ENCODE data around the gene SH3RF2.
"Not testable (repeated sequence)": the region's sequence is repeated elsewhere in the genome, so short reads cannot be mapped to it uniquely, and the experiment has no call there.

Gene SH3RF2

GRCh38 chr5:145948921-145949320 lies 12.5 kb downstream of the SH3RF2 start:
- H3K4me3 Mint-ChIP-seq, result no peak overlapping the region
- intact Hi-C loops (cut with micrococcal nuclease), result no loop called here
- no peaks in the 10 kb centered on the region for H3K36me3 Mint-ChIP-seq (ENCODE audit: low read depth)
- peaks cover under 1% of the 10 kb centered on the region for H3K4me1 Mint-ChIP-seq (ENCODE audit: low read depth)
- no peaks in the 10 kb centered on the region for H3K9me3 Mint-ChIP-seq
- peaks cover 60% of the 10 kb centered on the region for H3K27me3 Mint-ChIP-seq
- H3K27ac Mint-ChIP-seq, result no peak overlapping the region

GRCh38 chr5:145949474-145949873 lies 13.1 kb downstream of the SH3RF2 start:
- H3K4me3 Mint-ChIP-seq, result no peak overlapping the region
- H3K9me3 Mint-ChIP-seq, result no peaks in the 10 kb centered on the region
- H3K27me3 Mint-ChIP-seq, result peaks cover 58% of the 10 kb centered on the region
- intact Hi-C loops (cut with micrococcal nuclease), result no loop called here
- no peak overlapping the region for H3K27ac Mint-ChIP-seq
- H3K36me3 Mint-ChIP-seq (ENCODE audit: low read depth), result no peaks in the 10 kb centered on the region
- H3K4me1 Mint-ChIP-seq (ENCODE audit: low read depth), result no peaks in the 10 kb centered on the region

GRCh38 chr5:145951071-145951470 lies 14.7 kb downstream of the SH3RF2 start:
- no peaks in the 10 kb centered on the region for H3K9me3 Mint-ChIP-seq
- no peak overlapping the region for H3K27ac Mint-ChIP-seq
- H3K4me3 Mint-ChIP-seq, result no peak overlapping the region
- intact Hi-C loops (cut with micrococcal nuclease), result no loop called here
- H3K4me1 Mint-ChIP-seq (ENCODE audit: low read depth), result no peaks in the 10 kb centered on the region
- H3K27me3 Mint-ChIP-seq, result peaks cover 58% of the 10 kb centered on the region
- H3K36me3 Mint-ChIP-seq (ENCODE audit: low read depth), result no peaks in the 10 kb centered on the region

- H3K4me3 Mint-ChIP-seq, result no peak overlapping the region
- H3K9me3 Mint-ChIP-seq, result no peaks in the 10 kb centered on the region
- peaks cover 62% of the 10 kb centered on the region for H3K27me3 Mint-ChIP-seq
- H3K4me1 Mint-ChIP-seq (ENCODE audit: low read depth), result no peaks in the 10 kb centered on the region
- H3K36me3 Mint-ChIP-seq (ENCODE audit: low read depth), result no peaks in the 10 kb centered on the region
- intact Hi-C loops (cut with micrococcal nuclease), result no loop called here
- H3K27ac Mint-ChIP-seq, result no peak overlapping the region
These were observed 16.8 kb downstream of the SH3RF2 start for GRCh38 chr5:145953202-145953601.

GRCh38 chr5:145954140-145954539 lies 17.8 kb downstream of the SH3RF2 start:
- H3K4me3 Mint-ChIP-seq; intact Hi-C loops (cut with micrococcal nuclease); H3K9me3 Mint-ChIP-seq; H3K4me1 Mint-ChIP-seq (ENCODE audit: low read depth); H3K36me3 Mint-ChIP-seq (ENCODE audit: low read depth); H3K27ac Mint-ChIP-seq: not testable (repeated sequence)
- peaks cover 54% of the 10 kb centered on the region for H3K27me3 Mint-ChIP-seq

- Mint-ChIP-seq H3K4me1 (ENCODE audit: low read depth) (no peaks in the 10 kb centered on the region), H3K36me3 (ENCODE audit: low read depth) (no peaks in the 10 kb centered on the region), H3K9me3 (no peaks in the 10 kb centered on the region), H3K4me3 (no peak overlapping the region), H3K27ac (no peak overlapping the region), H3K27me3 (peaks cover 39% of the 10 kb centered on the region)
- intact Hi-C loops (cut with micrococcal nuclease), result no loop called here
These were observed 21.0 kb downstream of the SH3RF2 start for GRCh38 chr5:145957388-145957787.

- no peaks in the 10 kb centered on the region for H3K4me1 Mint-ChIP-seq (ENCODE audit: low read depth)
These were observed 22.1 kb downstream of the SH3RF2 start for GRCh38 chr5:145958436-145958835.

GRCh38 chr5:145960166-145960565 lies 23.8 kb downstream of the SH3RF2 start:
- peaks cover 28% of the 10 kb centered on the region for H3K27me3 Mint-ChIP-seq
- no peaks in the 10 kb centered on the region for H3K36me3 Mint-ChIP-seq (ENCODE audit: low read depth)
- H3K27ac Mint-ChIP-seq, result no peak overlapping the region
- intact Hi-C loops (cut with micrococcal nuclease), result no loop called here
- H3K4me1 Mint-ChIP-seq (ENCODE audit: low read depth), result no peaks in the 10 kb centered on the region
- no peak overlapping the region for H3K4me3 Mint-ChIP-seq
- no peaks in the 10 kb centered on the region for H3K9me3 Mint-ChIP-seq

More at GRCh38 chr5:145958436-145958835, 22.1 kb downstream of the SH3RF2 start:
- no peaks in the 10 kb centered on the region for H3K9me3 Mint-ChIP-seq
- H3K27ac Mint-ChIP-seq, result no peak overlapping the region
- intact Hi-C loops (cut with micrococcal nuclease), result no loop called here
- H3K27me3 Mint-ChIP-seq, result peaks cover 35% of the 10 kb centered on the region
- no peak overlapping the region for H3K4me3 Mint-ChIP-seq
- no peaks in the 10 kb centered on the region for H3K36me3 Mint-ChIP-seq (ENCODE audit: low read depth)

- Mint-ChIP-seq H3K9me3 (no peaks in the 10 kb centered on the region), H3K4me3 (no peak overlapping the region), H3K27ac (no peak overlapping the region), H3K4me1 (ENCODE audit: low read depth) (no peaks in the 10 kb centered on the region), H3K36me3 (ENCODE audit: low read depth) (no peaks in the 10 kb centered on the region), H3K27me3 (peaks cover 25% of the 10 kb centered on the region)
- intact Hi-C loops (cut with micrococcal nuclease), result no loop called here
These were observed 24.6 kb downstream of the SH3RF2 start for GRCh38 chr5:145960848-145961600.

- H3K36me3 Mint-ChIP-seq (ENCODE audit: low read depth), result no peaks in the 10 kb centered on the region
- H3K27me3 Mint-ChIP-seq, result peaks cover 21% of the 10 kb centered on the region
- intact Hi-C loops (cut with micrococcal nuclease), result no loop called here
These were observed 25.6 kb downstream of the SH3RF2 start for GRCh38 chr5:145962001-145962400.

GRCh38 chr5:145964008-145964407 lies 27.6 kb downstream of the SH3RF2 start:
- H3K9me3 Mint-ChIP-seq; H3K4me3 Mint-ChIP-seq; H3K4me1 Mint-ChIP-seq (ENCODE audit: low read depth); H3K36me3 Mint-ChIP-seq (ENCODE audit: low read depth); H3K27ac Mint-ChIP-seq; intact Hi-C loops (cut with micrococcal nuclease): not testable (repeated sequence)
- H3K27me3 Mint-ChIP-seq, result peaks cover 24% of the 10 kb centered on the region

More at GRCh38 chr5:145962001-145962400, 25.6 kb downstream of the SH3RF2 start:
- H3K9me3 Mint-ChIP-seq, result no peaks in the 10 kb centered on the region
- H3K4me3 Mint-ChIP-seq, result no peak overlapping the region
- no peaks in the 10 kb centered on the region for H3K4me1 Mint-ChIP-seq (ENCODE audit: low read depth)
- H3K27ac Mint-ChIP-seq, result no peak overlapping the region

- H3K4me3 Mint-ChIP-seq, result no peak overlapping the region
- H3K4me1 Mint-ChIP-seq (ENCODE audit: low read depth), result no peaks in the 10 kb centered on the region
- no peak overlapping the region for H3K27ac Mint-ChIP-seq
- intact Hi-C loops (cut with micrococcal nuclease), result no loop called here
- no peaks in the 10 kb centered on the region for H3K36me3 Mint-ChIP-seq (ENCODE audit: low read depth)
- H3K27me3 Mint-ChIP-seq, result peaks cover 25% of the 10 kb centered on the region
- no peaks in the 10 kb centered on the region for H3K9me3 Mint-ChIP-seq
These were observed 29.4 kb downstream of the SH3RF2 start for GRCh38 chr5:145965804-145966203.

GRCh38 chr5:145967296-145967695 lies 30.9 kb downstream of the SH3RF2 start:
- H3K36me3 Mint-ChIP-seq (ENCODE audit: low read depth), result no peaks in the 10 kb centered on the region
- H3K27me3 Mint-ChIP-seq, result peaks cover 21% of the 10 kb centered on the region
- H3K4me1 Mint-ChIP-seq (ENCODE audit: low read depth), result no peaks in the 10 kb centered on the region
- intact Hi-C loops (cut with micrococcal nuclease), result no loop called here
- no peak overlapping the region for H3K27ac Mint-ChIP-seq
- no peaks in the 10 kb centered on the region for H3K9me3 Mint-ChIP-seq
- no peak overlapping the region for H3K4me3 Mint-ChIP-seq

GRCh38 chr5:145968970-145969713 lies 32.8 kb downstream of the SH3RF2 start:
- Mint-ChIP-seq H3K36me3 (ENCODE audit: low read depth) (no peaks in the 10 kb centered on the region), H3K4me1 (ENCODE audit: low read depth) (no peaks in the 10 kb centered on the region), H3K27ac (no peak overlapping the region), H3K27me3 (peaks cover 14% of the 10 kb centered on the region), H3K9me3 (no peaks in the 10 kb centered on the region), H3K4me3 (no peak overlapping the region)
- intact Hi-C loops (cut with micrococcal nuclease), result no loop called here
